ENCODE results near the gene STRN4.
A peak's percentile ranks its signal among the peaks of the same experiment; 100 is the strongest.
"Not testable (repeated sequence)": the region's sequence is repeated elsewhere in the genome, so short reads cannot be mapped to it uniquely, and the experiment has no call there.

The STRN4 gene

GRCh38 chr19:46772170-46773017 is 26.1 kb upstream of the STRN4 start:
- no peak for DNase-seq

DNA sequence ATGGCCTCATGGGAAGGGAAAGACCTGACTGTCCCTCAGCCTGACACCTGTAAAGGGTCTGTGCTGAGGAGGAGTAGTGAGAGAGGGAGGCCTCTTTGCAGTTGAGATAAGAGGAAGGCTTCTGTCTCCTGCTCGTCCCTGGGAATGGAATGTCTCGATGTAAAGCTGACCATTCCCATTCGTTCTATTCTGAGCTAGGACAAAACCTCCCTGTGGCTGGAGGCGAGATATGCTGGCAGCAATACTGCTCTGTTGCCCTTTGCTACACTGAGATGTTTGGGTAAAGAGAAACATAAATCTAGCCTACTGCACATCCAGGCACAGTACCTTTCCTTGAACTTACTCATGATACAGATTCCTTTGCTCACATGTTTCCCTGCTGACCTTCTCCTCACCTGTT is 22.5 kb upstream of the STRN4 start:
- not testable (repeated sequence) for DNase-seq

GRCh38 chr19:46766569-46767317 is 20.5 kb upstream of the STRN4 start:
- no peak for DNase-seq

DNA sequence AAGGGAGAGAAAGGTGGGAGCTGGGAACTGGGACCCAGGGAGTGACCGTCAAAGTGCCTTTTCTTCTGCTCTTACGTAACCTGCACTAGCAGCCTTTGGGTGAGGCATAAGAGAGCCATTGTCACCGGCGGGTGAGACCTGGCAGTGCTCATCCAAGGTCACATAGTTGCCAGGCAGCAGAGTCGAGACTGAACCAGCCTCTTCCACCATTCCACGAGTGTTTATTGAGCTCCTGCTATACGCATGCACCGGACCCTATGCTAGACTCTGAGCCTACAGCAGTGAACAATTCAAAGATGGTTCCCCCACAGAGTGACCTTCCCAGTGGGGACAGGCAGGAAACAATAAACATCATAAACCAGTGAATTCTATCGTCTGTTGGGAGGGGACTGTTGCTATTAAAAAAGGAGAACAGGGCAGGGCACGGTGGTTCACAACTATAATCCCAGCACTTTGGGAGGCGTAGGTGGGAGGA is 18.6 kb upstream of the STRN4 start:
- DNase-seq: no peak

GRCh38 chr19:46762245-46762890 is 16.1 kb upstream of the STRN4 start:
- DNase-seq: no peak

GRCh38 chr19:46761418-46761831 is 15.2 kb upstream of the STRN4 start:
- no peak for DNase-seq

GRCh38 chr19:46760897-46761296 is 14.6 kb upstream of the STRN4 start:
- DNase-seq: not testable (repeated sequence)

DNA sequence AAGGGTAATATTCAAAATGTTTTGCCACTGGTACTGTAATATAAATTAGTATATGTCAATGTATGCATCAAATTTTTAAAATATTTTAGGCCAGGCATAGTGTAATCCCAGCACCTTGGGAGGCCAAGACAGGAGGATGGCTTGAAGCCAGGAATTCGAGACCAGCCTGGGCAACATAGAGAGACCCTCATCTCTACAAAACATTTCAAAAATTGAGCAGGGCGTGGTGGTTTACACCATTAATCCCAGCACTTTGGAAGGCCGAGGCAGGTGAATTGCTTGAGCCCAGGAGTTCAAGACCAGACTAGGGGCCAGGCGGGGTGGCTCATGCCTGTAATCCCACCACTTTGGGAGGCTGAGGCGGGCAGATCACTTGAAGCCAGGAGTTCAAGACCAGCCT is 14.1 kb upstream of the STRN4 start:
- DNase-seq: no peak

DNA sequence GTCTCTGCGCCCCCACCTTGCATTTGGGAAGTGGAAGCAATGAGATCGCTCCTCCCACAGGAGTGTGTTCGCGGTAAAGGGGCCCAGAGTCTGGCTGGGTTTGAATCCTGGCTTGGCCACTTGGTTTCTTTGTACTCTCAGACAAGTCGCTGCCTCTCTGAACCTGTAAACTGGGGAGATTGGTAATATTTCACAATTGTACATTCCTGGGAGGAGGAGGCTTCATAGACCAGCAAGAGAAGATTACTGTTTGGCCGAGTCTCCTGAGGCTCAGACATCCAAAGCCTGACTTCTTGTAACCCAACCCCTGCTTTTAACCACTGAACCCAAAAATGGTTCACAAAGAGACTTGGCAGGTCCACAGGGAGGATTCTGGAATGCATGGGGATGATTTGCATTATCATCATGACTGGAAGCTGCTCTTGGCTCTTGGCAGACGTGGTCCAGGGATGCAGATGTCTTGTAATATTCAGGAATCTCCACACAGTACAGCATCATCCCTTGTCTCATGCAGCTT is 13.6 kb upstream of the STRN4 start:
- DNase-seq: peak; percentile 60

GRCh38 chr19:46759206-46759605 is 13.0 kb upstream of the STRN4 start:
- DNase-seq: no peak

DNA sequence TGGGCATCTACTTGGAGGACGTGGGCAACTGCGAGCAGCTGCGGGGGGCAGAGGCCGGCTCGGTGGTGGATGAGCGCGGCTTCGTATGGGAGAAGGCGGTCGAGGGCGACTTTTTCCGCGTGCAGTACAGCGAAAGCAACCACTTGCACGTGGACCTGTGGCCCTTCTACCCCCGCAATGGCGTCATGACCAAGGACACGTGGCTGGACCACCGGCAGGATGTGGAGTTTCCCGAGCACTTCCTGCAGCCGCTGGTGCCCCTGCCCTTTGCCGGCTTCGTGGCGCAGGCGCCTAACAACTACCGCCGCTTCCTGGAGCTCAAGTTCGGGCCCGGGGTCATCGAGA is 10.3 kb upstream of the STRN4 start:
- no peak for DNase-seq

- no peak for DNase-seq
These were observed 9.7 kb upstream of the STRN4 start for GRCh38 chr19:46755853-46756543.

- DNase-seq: no peak
These were observed 9.0 kb upstream of the STRN4 start for GRCh38 chr19:46755077-46755852.

DNA sequence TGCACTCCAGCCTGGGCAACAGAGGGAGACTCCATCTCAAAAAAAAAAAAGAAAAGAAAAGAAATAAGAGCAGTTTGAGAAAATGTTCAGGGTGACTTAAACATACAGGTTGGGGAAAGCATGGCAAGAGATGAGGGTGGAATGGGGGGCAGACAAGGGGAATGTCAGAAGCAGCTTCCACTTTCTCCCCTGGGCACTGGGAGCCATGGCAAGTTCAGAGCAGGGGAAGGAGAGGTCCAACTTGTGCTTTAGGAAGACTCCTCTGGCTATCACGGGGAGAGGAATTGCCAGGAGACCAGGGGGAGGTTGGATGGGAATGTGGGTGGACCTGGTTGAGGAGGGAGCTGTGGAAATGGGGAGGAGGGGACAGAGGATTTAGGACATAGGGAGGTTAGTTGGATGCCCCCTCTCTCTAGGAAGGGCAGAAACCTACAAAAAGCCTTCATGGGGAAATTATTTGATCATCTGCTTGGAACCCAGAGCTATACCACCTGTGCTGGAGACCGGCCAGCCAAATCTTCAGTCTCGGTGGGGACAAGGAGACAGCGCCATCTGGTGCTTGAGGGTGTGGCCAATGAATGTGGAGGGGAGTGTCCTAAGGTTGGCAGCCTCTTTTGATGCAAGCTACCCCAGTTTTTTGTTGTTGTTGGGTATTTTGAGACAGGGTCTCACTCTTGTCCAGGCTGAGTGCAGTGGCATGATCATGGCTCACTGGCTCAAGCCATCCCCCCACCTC is 7.3 kb upstream of the STRN4 start:
- no peak for DNase-seq

DNA sequence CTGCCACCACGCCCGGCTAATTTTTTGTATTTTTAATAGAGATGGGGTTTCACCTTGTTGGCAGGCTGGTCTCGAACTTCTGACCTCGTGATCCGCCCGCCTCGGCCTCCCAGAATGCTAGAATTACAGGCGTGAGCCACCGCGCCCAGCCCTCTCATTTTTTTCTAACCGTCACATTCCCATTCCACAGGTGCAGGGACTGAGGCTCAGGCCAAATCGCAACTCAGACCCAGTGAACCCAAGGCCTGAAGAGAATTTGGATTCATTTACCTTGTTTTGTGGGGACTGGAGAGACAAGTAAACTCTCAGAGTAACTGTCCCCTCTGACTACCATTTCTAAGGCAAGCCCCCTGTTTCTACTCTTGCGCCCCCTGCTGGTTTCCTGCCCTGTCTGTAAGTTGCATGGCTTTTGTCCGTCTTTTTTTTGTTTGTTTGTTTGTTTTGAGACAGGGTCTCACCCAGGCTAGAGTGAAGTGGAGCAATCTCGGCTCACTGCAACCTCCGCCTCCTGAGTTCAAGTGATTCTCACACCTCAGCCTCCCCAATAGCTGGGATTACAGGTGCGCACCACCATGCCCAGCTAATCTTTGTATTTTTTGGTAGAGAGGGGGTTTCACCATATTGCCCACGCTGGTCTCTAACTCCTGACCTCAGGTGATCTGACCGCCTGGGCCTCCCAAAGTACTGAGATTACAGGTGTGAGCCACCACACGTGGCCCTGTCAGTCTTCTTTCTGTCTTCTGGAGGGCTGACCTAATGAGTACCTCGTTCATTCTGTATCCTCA is 2.3 kb upstream of the STRN4 start:
- DNase-seq: no peak

DNA sequence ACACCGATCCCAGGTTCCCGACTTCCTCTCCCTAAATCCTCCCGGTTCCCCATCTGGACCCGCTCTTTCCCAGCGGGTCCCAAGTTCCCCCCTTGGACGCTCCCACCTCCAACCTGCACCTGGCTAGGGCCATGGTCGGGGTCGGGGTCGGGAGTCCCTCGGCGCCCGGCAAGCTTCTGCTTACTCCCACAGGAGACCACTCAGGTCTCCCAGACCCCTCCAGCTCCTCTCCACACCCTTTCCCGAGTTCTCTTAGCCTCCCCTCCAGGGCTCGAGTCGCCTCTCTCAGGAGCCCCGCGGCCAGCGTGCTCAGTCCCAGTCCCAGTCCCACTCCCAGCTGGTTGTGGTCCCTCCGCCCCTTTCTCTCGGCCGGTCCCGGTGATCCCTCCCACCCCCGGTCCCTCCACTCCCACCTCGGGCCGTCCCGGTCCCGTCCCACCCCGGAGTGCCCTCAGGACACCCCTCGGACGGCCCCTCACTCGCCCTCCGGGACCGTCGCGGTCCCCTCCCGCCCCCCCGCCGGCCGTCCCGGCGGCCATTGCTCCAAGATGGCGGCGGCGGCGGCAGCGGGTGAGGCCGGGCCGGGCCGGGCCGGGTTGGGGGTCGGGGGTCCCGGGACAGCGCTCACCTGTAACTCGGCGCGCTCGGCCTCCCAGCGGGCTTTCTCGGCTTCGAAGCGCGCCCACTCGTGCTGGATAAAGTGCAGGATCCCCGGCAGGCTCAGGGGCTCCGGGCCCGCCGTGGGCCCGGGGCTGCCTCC is 549 bp downstream of the STRN4 start, which contains the start of gene FKRP:
FKRP (plus strand) TSS at position 537 of the 760 bp plus-strand sequence. CDS start 9,394 bp downstream, outside the sequence.
- no peak for DNase-seq

- DNase-seq: no peak
These were observed 1.2 kb downstream of the STRN4 start for GRCh38 chr19:46745030-46745429.

DNA sequence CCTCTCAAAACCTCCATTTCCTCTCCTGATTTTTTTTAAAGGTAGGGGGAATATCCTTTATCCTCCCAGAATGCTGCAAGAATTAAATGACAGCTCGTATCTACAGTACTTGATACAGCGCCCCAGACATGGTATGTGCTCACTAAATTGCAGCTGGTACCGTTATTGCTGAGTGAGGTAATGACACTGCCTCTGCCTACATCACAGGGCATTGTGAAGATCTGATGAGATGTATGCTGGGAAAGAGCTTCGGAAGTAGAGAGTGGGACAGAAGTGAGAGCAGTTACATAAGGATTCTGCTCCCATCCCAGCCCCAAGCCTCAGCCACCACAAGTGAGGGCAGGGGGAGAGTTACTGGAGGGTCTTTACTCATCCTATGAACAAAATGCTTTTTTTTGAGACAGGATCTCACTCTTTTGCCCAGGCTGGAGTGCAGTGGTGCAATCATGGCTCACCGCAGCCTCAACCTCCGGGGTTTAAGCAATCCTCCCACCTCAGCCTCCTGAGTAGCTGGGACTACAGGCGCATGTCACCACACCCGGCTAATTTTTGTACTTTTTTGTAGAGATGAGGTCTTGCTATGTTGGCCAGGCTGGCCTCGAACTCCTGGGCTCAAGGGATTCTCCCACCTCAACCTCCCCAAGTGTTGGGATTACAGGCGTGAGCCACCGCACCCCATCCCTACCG is 2.1 kb downstream of the STRN4 start:
- no peak for DNase-seq
